ENCODE measurements around the gene ZNF25.

ZNF25 gene

DNA sequence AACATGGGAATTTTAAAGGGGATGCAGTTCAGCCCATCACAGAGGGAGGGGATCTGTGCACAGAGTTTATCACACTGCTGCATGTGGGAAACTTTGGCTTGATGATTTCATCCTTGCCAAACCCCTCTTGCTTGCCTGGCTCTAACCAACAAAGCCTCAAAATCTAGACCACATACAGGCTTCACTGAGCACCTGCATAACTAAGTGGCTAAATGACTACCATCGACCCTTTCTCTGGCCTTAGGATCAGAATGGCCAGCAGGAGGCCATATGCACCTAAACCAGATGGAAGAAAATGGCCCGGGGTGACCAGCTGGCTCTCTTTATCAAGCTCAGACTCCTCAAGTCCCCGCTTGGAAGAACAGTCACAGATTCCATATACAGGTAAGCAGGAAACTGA is 15.6 kb upstream of the ZNF25 start:
- no peak overlapping the region for H3K27ac ChIP-seq (ENCODE audit: low read depth, low read length, severe bottlenecking)
- no peaks in the 10 kb centered on the region for H3K36me3 ChIP-seq (ENCODE audit: control insufficient read depth, insufficient read depth, low read length)
- no peaks in the 10 kb centered on the region for H3K4me1 ChIP-seq (ENCODE audit: control insufficient read depth, insufficient read depth, low read length, poor library complexity, severe bottlenecking)
- H3K9me3 ChIP-seq (ENCODE audit: control insufficient read depth, low read length): no peaks in the 10 kb centered on the region
- H3K4me3 ChIP-seq (ENCODE audit: extremely low read depth, insufficient read depth, low read length, poor library complexity, severe bottlenecking): no peak overlapping the region
- 65 to 83% methylated on average over 1 to 2 of the region's 3 CpGs for WGBS, 2 experiments (ENCODE audit: insufficient coverage in 2 of 2)

DNA sequence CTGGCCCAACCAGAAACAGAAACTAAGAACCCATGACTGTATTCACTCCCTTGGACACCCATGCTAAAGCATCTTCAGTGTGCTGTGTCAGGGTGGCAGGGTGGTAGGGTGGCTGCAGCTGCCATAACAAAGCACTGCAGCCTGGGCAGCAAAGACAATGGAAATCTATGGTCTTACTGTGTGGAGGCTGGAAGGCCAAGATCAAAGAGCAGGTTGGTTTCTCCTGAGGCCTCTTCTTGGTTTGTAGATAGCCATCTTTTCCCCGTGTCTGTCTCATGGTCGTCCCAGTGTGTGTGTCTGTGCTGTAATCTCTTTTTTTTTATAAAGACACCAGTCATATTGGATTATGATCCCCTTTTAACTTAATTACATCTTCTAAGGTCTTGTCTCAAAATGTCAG is 15.2 kb upstream of the ZNF25 start:
- Histone ChIP-seq H3K4me3 (ENCODE audit: extremely low read depth, insufficient read depth, low read length, poor library complexity, severe bottlenecking) (no peak overlapping the region), H3K27ac (ENCODE audit: low read depth, low read length, severe bottlenecking) (no peak overlapping the region), H3K9me3 (ENCODE audit: control insufficient read depth, low read length) (no peaks in the 10 kb centered on the region), H3K4me1 (ENCODE audit: control insufficient read depth, insufficient read depth, low read length, poor library complexity, severe bottlenecking) (no peaks in the 10 kb centered on the region), H3K36me3 (ENCODE audit: control insufficient read depth, insufficient read depth, low read length) (no peaks in the 10 kb centered on the region)
- no CpG with 5 or more reads among the region's 2 CpGs for WGBS, 2 experiments (ENCODE audit: insufficient coverage in 2 of 2)

DNA sequence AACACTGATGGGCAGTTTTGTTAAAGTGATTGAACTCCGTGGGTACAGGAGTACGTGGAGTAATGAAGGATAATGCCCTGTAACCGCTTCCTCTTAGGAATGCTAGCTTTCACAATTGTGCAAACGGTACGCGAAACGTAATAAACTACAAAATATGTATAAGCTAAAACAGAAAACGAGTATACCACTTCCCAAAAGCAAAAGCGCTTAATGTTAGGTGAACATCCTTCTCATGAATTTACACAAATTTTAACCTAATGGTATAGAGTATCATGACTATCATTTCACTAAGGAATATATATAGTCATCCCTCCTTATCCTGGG is 395 bp upstream of the ZNF25 start:
- Histone ChIP-seq H3K4me1 (ENCODE audit: control insufficient read depth, insufficient read depth, low read length, poor library complexity, severe bottlenecking) (no peaks in the 10 kb centered on the region), H3K27ac (ENCODE audit: low read depth, low read length, severe bottlenecking) (no peak overlapping the region), H3K4me3 (ENCODE audit: extremely low read depth, insufficient read depth, low read length, poor library complexity, severe bottlenecking) (peak overlapping the region; percentile 60), H3K9me3 (ENCODE audit: control insufficient read depth, low read length) (no peaks in the 10 kb centered on the region), H3K36me3 (ENCODE audit: control insufficient read depth, insufficient read depth, low read length) (no peaks in the 10 kb centered on the region)
- 15 to 72% methylated on average over 3 to 6 of the region's 9 CpGs for WGBS, 2 experiments (ENCODE audit: insufficient coverage in 2 of 2)

DNA sequence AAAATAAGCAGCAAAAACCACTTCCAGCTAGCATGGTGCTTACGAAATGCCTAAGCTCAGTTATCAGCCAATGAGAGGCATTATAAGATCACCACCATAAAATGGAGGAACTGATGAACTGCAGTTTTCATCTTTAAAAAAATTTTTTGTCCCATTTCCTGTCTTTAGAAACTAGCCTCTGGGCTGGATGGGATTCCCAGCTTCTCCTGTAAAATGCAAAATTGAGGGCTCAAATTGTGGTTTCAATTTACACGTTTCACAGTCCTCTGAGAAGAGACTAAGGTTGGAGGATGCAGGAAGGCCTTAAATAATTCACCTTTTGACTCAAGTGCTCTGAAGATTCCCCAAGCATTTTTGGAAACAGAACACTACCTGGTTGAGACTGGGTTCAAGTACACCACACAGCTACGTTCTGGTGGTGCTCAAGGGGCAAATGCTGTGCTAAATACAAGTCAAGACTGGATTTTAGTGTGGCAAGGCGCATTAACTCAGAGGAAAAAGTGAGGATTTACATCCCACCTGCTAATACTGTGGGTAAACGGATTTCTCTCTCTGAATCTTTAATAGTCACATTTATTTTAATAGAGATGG is 951 bp downstream of the ZNF25 start:
- peak overlapping the region; percentile 88 for H3K27ac ChIP-seq (ENCODE audit: low read depth, low read length, severe bottlenecking)
- H3K4me3 ChIP-seq (ENCODE audit: extremely low read depth, insufficient read depth, low read length, poor library complexity, severe bottlenecking): peak overlapping the region; percentile 60
- H3K4me1 ChIP-seq (ENCODE audit: control insufficient read depth, insufficient read depth, low read length, poor library complexity, severe bottlenecking): no peaks in the 10 kb centered on the region
- no peaks in the 10 kb centered on the region for H3K36me3 ChIP-seq (ENCODE audit: control insufficient read depth, insufficient read depth, low read length)
- 66 to 72% methylated on average over 2 to 4 of the region's 5 CpGs for WGBS, 2 experiments (ENCODE audit: insufficient coverage in 2 of 2)
- H3K9me3 ChIP-seq (ENCODE audit: control insufficient read depth, low read length): no peaks in the 10 kb centered on the region

DNA sequence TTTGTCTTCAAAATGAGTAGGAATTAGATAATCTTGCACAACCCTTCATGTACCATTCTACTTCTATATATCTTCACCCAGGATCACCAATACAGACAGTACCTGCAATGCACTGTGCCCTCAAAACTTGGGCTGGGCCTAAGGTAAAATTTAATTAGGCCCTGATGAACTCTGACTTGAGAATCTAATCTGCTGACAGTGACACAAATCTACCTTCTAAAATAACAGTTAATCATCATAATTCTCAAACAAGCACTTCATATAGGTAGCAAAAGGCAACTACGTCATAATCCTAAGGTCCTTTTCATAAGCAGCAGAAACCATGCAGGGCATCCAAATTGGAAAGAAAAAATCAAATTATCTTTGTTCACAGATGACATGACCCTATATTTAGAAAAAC is 4.1 kb downstream of the ZNF25 start:
- H3K27ac ChIP-seq (ENCODE audit: low read depth, low read length, severe bottlenecking): no peak overlapping the region
- peaks cover 11% of the 10 kb centered on the region for H3K9me3 ChIP-seq (ENCODE audit: control insufficient read depth, low read length)
- WGBS, 2 experiments (ENCODE audit: insufficient coverage in 2 of 2): 100% methylated on average over 1 of the region's 1 CpG
- H3K4me1 ChIP-seq (ENCODE audit: control insufficient read depth, insufficient read depth, low read length, poor library complexity, severe bottlenecking): no peaks in the 10 kb centered on the region
- H3K36me3 ChIP-seq (ENCODE audit: control insufficient read depth, insufficient read depth, low read length): no peaks in the 10 kb centered on the region
- H3K4me3 ChIP-seq (ENCODE audit: extremely low read depth, insufficient read depth, low read length, poor library complexity, severe bottlenecking): no peak overlapping the region

DNA sequence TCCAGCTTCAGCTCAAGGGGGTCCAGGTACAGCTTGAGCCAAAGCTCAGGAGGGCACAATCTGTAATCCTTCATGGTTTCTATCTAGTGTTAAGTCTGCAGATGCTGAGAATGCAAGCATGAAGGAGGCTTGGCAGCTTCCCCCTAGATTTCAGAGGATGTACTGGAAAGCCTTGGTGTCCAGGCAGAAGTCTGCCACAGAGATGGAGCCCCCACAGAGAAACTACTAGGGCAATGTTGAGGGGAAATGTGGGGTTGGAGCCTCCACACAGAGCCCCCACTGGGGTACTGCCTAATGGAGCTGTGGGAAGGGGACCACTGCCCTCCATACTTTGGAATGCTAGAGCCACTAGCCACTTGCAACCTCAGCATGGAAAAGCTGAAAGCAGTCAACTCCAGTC is 11.4 kb downstream of the ZNF25 start:
- Histone ChIP-seq H3K27ac (ENCODE audit: low read depth, low read length, severe bottlenecking) (no peak overlapping the region), H3K9me3 (ENCODE audit: control insufficient read depth, low read length) (peaks cover 41% of the 10 kb centered on the region), H3K4me3 (ENCODE audit: extremely low read depth, insufficient read depth, low read length, poor library complexity, severe bottlenecking) (no peak overlapping the region)

DNA sequence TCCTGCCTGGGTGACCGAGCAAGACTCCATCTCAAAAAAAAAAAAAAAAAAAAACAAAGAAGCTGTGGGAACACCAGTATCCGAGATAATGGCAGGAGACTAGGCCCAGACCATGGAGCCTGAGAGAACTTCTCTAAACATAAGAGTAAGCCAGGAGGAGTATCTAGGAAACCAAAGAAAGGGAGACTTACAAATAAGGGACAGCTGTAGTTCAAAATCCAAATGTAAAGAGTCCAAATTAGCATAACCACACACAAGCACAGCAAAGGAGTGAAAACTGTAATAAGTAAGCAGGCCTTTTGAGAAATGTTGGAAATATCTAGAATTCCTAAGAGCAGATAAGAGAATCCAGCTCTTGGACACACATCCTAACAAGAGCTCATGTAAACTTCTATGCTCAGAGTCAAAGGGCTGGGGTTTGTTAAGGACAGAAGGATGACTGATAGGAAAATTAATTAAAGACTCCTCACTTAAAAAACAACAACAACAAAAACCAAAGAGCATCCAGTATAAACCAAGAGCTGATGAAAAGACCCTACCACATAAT is 15.8 kb downstream of the ZNF25 start:
- peaks cover 4% of the 10 kb centered on the region for H3K36me3 ChIP-seq (ENCODE audit: control insufficient read depth, insufficient read depth, low read length)
- H3K9me3 ChIP-seq (ENCODE audit: control insufficient read depth, low read length): peaks cover 32% of the 10 kb centered on the region
- no peaks in the 10 kb centered on the region for H3K4me1 ChIP-seq (ENCODE audit: control insufficient read depth, insufficient read depth, low read length, poor library complexity, severe bottlenecking)
- H3K4me3 ChIP-seq (ENCODE audit: extremely low read depth, insufficient read depth, low read length, poor library complexity, severe bottlenecking): no peak overlapping the region
- no peak overlapping the region for H3K27ac ChIP-seq (ENCODE audit: low read depth, low read length, severe bottlenecking)
- 50 to 100% methylated on average over 1 of the region's 2 CpGs for WGBS, 2 experiments (ENCODE audit: insufficient coverage in 2 of 2)

More for the DNA sequence above, 11.4 kb downstream of the ZNF25 start:
- Histone ChIP-seq H3K36me3 (ENCODE audit: control insufficient read depth, insufficient read depth, low read length) (no peaks in the 10 kb centered on the region), H3K4me1 (ENCODE audit: control insufficient read depth, insufficient read depth, low read length, poor library complexity, severe bottlenecking) (no peaks in the 10 kb centered on the region)

DNA sequence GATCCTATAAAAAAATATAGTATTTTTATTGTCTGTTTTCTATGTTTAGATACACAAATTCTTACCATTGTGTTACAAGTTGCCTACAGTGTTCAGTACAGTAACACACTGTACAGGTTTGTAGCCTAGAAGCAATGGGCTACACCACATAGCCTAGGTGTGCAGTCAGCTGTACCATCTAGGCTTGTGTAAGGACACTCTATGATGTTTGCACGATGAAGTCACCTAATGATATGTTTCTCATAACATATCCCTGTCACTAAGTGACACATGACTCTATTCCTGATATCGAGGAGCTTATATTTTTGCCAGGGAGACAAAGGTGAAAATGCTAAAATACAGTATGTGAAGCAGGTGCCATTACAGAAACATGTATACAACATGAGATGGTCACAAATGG is 18.6 kb downstream of the ZNF25 start:
- no CpG with 5 or more reads among the region's 2 CpGs for WGBS, 2 experiments (ENCODE audit: insufficient coverage in 2 of 2)
- peaks cover 12% of the 10 kb centered on the region for H3K36me3 ChIP-seq (ENCODE audit: control insufficient read depth, insufficient read depth, low read length)

DNA sequence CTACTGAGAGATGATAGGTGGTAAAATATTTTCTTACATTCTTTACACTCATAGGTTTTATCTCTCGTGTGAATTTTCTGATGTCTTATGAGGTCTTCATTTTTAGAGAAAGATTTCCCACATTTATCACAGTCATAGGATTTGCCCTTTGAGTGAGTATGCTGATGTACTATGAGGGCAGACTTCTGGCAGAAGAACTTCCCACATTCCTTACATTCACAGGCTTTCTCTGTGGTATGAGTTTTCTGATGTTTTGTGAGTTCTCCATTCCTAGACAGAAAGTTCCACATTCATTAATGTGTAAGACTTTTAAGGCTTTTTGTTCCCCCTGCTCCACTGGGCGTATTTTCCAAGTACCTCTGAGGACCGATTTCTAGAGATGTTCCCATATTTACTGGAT is 23.5 kb downstream of the ZNF25 start:
- H3K27ac ChIP-seq (ENCODE audit: low read depth, low read length, severe bottlenecking): peak overlapping the region; percentile 74
- 100% methylated on average over 2 of the region's 3 CpGs for WGBS, 2 experiments (ENCODE audit: insufficient coverage in 2 of 2)
- H3K36me3 ChIP-seq (ENCODE audit: control insufficient read depth, insufficient read depth, low read length): peaks cover 18% of the 10 kb centered on the region
- no peaks in the 10 kb centered on the region for H3K4me1 ChIP-seq (ENCODE audit: control insufficient read depth, insufficient read depth, low read length, poor library complexity, severe bottlenecking)
- peaks cover 21% of the 10 kb centered on the region for H3K9me3 ChIP-seq (ENCODE audit: control insufficient read depth, low read length)
- H3K4me3 ChIP-seq (ENCODE audit: extremely low read depth, insufficient read depth, low read length, poor library complexity, severe bottlenecking): no peak overlapping the region

More for the DNA sequence above, 18.6 kb downstream of the ZNF25 start:
- Histone ChIP-seq H3K4me1 (ENCODE audit: control insufficient read depth, insufficient read depth, low read length, poor library complexity, severe bottlenecking) (no peaks in the 10 kb centered on the region), H3K9me3 (ENCODE audit: control insufficient read depth, low read length) (peaks cover 17% of the 10 kb centered on the region), H3K4me3 (ENCODE audit: extremely low read depth, insufficient read depth, low read length, poor library complexity, severe bottlenecking) (no peak overlapping the region), H3K27ac (ENCODE audit: low read depth, low read length, severe bottlenecking) (no peak overlapping the region)

DNA sequence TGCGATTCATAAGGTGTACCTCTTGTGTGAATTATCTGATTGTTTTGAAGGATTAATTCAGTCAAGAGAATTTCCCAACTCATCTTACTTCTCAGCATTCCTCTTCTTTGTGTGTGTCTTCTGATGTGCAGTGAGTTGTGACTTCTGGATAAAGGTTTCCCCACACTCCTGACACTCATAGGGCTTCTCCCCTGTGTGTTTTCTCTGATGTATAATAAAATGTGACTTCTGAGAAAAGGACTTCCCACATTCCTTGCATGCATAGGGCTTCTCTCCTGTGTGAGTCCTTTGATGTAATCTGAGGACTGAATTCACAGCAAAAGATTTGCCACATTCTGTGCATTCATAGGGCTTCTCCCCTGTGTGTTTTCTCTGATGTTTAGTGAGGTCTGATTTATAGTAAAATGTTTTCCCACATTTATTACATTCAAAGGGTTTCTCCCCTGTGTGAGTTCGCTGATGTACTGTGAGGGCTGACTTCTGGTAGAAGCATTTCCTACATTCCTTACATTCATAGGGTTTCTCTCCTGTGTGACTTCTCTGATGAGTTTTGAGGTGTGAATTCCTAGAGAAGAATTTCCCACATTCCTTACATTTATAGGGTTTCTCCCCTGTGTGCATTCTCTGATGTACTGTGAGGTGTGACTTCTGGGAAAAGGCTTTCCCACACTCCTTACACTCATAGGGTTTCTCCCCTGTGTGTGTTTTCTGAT is 24.2 kb downstream of the ZNF25 start:
- WGBS, 2 experiments (ENCODE audit: insufficient coverage in 2 of 2): no CpG with 5 or more reads among the region's 2 CpGs
- peak overlapping the region; percentile 74 for H3K27ac ChIP-seq (ENCODE audit: low read depth, low read length, severe bottlenecking)
- no peak overlapping the region for H3K4me3 ChIP-seq (ENCODE audit: extremely low read depth, insufficient read depth, low read length, poor library complexity, severe bottlenecking)
- no peaks in the 10 kb centered on the region for H3K4me1 ChIP-seq (ENCODE audit: control insufficient read depth, insufficient read depth, low read length, poor library complexity, severe bottlenecking)
- peaks cover 28% of the 10 kb centered on the region for H3K9me3 ChIP-seq (ENCODE audit: control insufficient read depth, low read length)
- peaks cover 18% of the 10 kb centered on the region for H3K36me3 ChIP-seq (ENCODE audit: control insufficient read depth, insufficient read depth, low read length)

DNA sequence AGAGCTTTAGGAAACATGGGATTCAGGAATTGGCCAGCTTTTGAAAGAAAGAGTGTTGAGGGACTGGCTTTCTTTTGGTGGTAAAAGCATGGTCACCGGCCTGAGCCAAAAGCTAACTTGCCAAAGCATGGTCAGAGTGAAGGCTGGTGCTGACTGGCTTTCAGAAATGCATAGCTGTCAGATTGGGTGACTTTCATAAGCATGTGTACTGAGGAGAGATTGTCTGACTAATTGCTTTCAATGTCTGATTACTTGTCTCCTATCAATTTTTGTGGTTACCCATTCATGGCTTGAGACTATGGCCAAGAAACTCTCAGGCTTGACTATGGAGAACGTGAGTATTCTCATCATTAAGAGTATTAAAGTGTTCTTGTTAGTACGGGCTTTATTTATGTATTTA is 28.2 kb downstream of the ZNF25 start:
- peaks cover 22% of the 10 kb centered on the region for H3K9me3 ChIP-seq (ENCODE audit: control insufficient read depth, low read length)

More for the DNA sequence above, 28.2 kb downstream of the ZNF25 start:
- Histone ChIP-seq H3K36me3 (ENCODE audit: control insufficient read depth, insufficient read depth, low read length) (peaks cover 8% of the 10 kb centered on the region), H3K4me1 (ENCODE audit: control insufficient read depth, insufficient read depth, low read length, poor library complexity, severe bottlenecking) (no peaks in the 10 kb centered on the region), H3K4me3 (ENCODE audit: extremely low read depth, insufficient read depth, low read length, poor library complexity, severe bottlenecking) (no peak overlapping the region), H3K27ac (ENCODE audit: low read depth, low read length, severe bottlenecking) (no peak overlapping the region)
- whole genome bisulfite sequencing, 2 experiments (ENCODE audit: insufficient coverage in 2 of 2): 89 to 100% methylated on average over 1 of the region's 3 CpGs
